Erythroblast (primary cell): ENCODE results near the gene CD164L2.

Experiments used
- GATA1 ChIP-seq: IDR thresholded peaks from 2 replicates; pipeline ENCODE4 v1.6.1; 2011; ENCODE audit warnings: low read depth, mild to moderate bottlenecking, control low read depth, low read length, moderate library complexity
- POLR2A ChIP-seq: IDR thresholded peaks from 2 replicates; pipeline ENCODE4 v1.6.1; 2011; ENCODE audit warnings: mild to moderate bottlenecking, low read length

GRCh38 chr1:27408151-27408550, 25.0 kb upstream of the CD164L2 start:
- TF ChIP-seq POLR2A: no peak
- TF ChIP-seq GATA1: no peak
